Measurements from ENCODE around the gene PROP1.

DNA sequence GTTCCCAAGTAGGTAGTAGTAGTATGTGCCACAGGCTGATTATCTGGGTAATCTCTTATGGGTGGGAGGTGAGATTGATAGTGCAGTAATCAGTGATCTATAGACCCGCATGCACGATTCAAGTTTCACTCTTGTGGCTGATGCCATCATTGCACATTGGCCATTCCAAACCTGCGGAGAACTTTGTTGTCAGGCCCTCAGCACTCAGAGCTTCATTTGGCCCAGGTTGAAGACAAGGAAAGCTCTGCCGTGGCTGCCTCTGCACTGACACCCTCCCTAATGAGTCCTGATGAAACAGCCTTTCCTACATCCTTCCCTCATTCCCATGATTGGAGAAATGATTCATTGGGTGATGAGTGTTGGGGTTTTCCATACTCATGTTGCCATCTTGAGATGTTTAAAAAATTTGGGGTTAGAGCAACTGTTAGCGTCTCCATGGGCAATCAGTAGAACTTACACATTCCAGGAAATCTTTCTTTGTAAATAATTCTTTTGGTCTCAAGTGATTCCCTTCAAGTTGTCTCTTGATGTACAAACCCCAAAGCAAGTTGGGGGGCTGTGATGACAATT lies 22.9 kb downstream of the PROP1 start:
- TF ChIP-seq CTCF (IDR thresholded peaks at IDR 0.05; ENCODE audit: insufficient read depth, low read depth, low read length) = no peak
- TF ChIP-seq EZH2 (IDR thresholded peaks at IDR 0.05; ENCODE audit: insufficient read depth, low read length) = no peak
